DOHH2 (cell line): ENCODE data around the gene ZBTB47.

ENCODE experiments used
- H3F3A ChIP-seq: fragments of 200-600 bp; sonication (generic), shearing (Covaris generic); 2 replicates; pipeline ENCODE4 v1.6.0; 2016; ENCODE audit warnings: antibody characterized with exemption, mild to moderate bottlenecking; ENCODE audit not compliant: control insufficient read depth, insufficient read depth
- H3K27ac ChIP-seq: fragments of 200-600 bp; sonication (generic); 2 replicates; pipeline ENCODE4 v1.5.1; 2014; ENCODE audit warnings: low read depth, mild to moderate bottlenecking, low read length, moderate library complexity
- H3K27me3 ChIP-seq: fragments of 200-600 bp; sonication (generic); 2 replicates; pipeline ENCODE4 v1.6.1; 2014; ENCODE audit warnings: mild to moderate bottlenecking, low read length, mixed read lengths; ENCODE audit not compliant: control insufficient read depth
- H3K36me3 ChIP-seq: fragments of 200-600 bp; sonication (generic); 2 replicates; pipeline ENCODE4 v1.6.1; 2014; ENCODE audit warnings: mild to moderate bottlenecking, low read length, moderate library complexity, mixed read lengths; ENCODE audit not compliant: control insufficient read depth
- H3K4me1 ChIP-seq: fragments of 200-600 bp; sonication (generic); 2 replicates; pipeline ENCODE4 v1.6.1; 2014; ENCODE audit warnings: mild to moderate bottlenecking, low read length, mixed read lengths; ENCODE audit not compliant: control insufficient read depth
- H3K4me2 ChIP-seq: fragments of 200-600 bp; sonication (generic); 2 replicates; pipeline ENCODE4 v1.6.0; 2014; ENCODE audit warnings: mild to moderate bottlenecking, low read length, moderate library complexity
- H3K4me3 ChIP-seq: fragments of 200-600 bp; sonication (generic); 2 replicates; pipeline ENCODE4 v1.5.1; 2014; ENCODE audit warnings: mild to moderate bottlenecking, low read length, mixed read lengths
- H3K79me2 ChIP-seq: fragments of 200-600 bp; sonication (generic); 2 replicates; pipeline ENCODE4 v1.6.1; 2014; ENCODE audit warnings: mild to moderate bottlenecking, low read length, mixed read lengths; ENCODE audit not compliant: control insufficient read depth
- H3K9me2 ChIP-seq: fragments of 200-600 bp; sonication (generic); replicated peaks from 2 replicates; pipeline ENCODE4 v1.6.1; 2014; ENCODE audit warnings: mild to moderate bottlenecking, low read length, mixed read lengths; ENCODE audit not compliant: control insufficient read depth
- H3K9me3 ChIP-seq: fragments of 200-600 bp; sonication (generic); 2 replicates; pipeline ENCODE4 v1.6.1; 2014; ENCODE audit warnings: antibody characterized with exemption, low read length, mixed read lengths; ENCODE audit not compliant: control insufficient read depth, insufficient read depth
- H4K20me1 ChIP-seq: fragments of 200-600 bp; sonication (generic); 2 replicates; pipeline ENCODE4 v1.6.0; 2014; ENCODE audit warnings: low read depth, mild to moderate bottlenecking, antibody characterized with exemption, low read length, moderate library complexity; ENCODE audit not compliant: control insufficient read depth, insufficient read depth
- EZH2phosphoT487 ChIP-seq: fragments of 200-600 bp; sonication (generic); IDR thresholded peaks from 2 replicates; pipeline ENCODE4 v1.6.1; 2017; ENCODE audit warnings: borderline replicate concordance, mild to moderate bottlenecking, antibody characterized with exemption, low read length, moderate library complexity, mixed read lengths
- TF ChIP-seq, protein P1 (sequence below): fragments of 200-600 bp; sonication (generic); IDR thresholded peaks from one replicate; pipeline ENCODE4 v1.5.1; 2014; ENCODE audit warnings: antibody characterized with exemption, mild to moderate bottlenecking, low read depth, low read length; ENCODE audit not compliant: poor library complexity, severe bottlenecking

Gene ZBTB47

DNA sequence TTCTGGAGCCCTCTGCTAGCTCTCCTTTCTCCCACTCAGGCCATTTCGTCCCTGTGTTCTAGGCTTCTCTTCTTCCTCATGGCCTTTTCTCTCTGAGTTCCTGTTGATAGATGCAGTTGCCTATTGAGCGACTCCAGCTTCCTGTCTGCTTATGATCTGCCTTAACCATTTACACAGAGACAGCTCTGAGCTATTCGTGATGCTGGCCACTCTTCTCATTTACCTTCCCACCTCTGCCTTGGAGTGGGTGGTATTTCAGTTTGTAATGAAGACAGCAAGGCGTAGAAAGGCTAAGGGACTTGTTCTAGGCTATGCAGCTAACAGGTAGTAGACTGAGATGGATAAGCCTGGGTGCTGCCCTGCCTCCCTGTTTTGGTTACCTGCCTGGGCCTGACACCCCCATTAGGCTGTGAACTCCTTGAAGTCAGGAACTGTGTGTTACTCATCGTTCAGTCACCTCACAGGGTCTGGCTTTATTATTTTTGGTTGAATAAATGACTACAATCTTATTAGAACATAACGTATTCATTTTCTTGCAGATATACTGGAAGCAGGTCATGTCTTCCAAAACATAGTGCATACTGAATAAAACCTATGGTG, 12.6 kb upstream of the ZBTB47 start:
- H3K4me2 ChIP-seq = no peak overlapping the region
- no peaks in the 10 kb centered on the region for H3K27me3 ChIP-seq
- no peaks in the 10 kb centered on the region for H3K9me3 ChIP-seq
- H4K20me1 ChIP-seq = 0 out of 2 replicates have a peak, but pooled peaks cover 4% of the 10 kb centered on the region
- H3K36me3 ChIP-seq = peaks cover 92% of the 10 kb centered on the region
- H3K4me1 ChIP-seq = no peaks in the 10 kb centered on the region
- H3K9me2 ChIP-seq = no peaks in the 10 kb centered on the region
- no peaks in the 10 kb centered on the region for H3K79me2 ChIP-seq
- no peak overlapping the region for H3K4me3 ChIP-seq
- no peak overlapping the region for H3K27ac ChIP-seq
- no peak for TF ChIP-seq EZH2phosphoT487
- 0 out of 2 replicates have a peak, but pooled peaks cover 2% of the 10 kb centered on the region for H3F3A ChIP-seq

DNA sequence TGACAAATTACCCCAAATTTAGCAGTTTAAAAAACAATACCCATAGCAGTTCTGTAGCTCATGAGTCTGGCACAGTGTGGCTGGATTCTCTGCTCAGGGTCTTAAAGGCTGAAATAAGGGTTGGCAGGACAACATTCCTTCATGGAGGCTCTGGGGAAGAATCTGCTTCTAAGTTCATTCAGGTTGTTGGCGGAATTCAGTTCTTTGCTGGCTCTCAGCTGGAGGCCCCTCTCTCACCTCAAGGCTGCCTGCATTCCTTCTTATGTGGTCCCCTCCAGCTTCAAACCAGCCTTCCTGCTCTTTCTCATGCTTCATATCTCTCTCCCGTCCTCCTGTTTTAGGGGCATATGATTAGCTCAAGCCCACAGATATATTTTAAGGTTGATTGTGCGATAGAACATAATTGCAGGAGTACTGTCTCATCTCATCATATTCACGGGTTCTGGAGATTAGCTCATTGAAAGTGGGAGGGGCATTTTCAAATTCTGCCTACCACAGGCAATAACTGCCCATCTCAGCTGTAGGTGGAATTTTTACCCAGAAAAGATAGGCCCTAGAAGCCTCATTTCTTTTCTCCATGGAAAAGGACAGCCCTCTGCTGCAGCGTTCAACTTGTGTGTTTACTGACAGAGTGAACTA, 5.6 kb upstream of the ZBTB47 start:
- no peaks in the 10 kb centered on the region for H3K9me2 ChIP-seq
- no peaks in the 10 kb centered on the region for H4K20me1 ChIP-seq
- no peaks in the 10 kb centered on the region for H3K79me2 ChIP-seq
- peaks cover 6% of the 10 kb centered on the region for H3F3A ChIP-seq
- no peak overlapping the region for H3K27ac ChIP-seq
- H3K4me3 ChIP-seq = no peak overlapping the region
- no peaks in the 10 kb centered on the region for H3K9me3 ChIP-seq
- TF ChIP-seq, protein P1, sequence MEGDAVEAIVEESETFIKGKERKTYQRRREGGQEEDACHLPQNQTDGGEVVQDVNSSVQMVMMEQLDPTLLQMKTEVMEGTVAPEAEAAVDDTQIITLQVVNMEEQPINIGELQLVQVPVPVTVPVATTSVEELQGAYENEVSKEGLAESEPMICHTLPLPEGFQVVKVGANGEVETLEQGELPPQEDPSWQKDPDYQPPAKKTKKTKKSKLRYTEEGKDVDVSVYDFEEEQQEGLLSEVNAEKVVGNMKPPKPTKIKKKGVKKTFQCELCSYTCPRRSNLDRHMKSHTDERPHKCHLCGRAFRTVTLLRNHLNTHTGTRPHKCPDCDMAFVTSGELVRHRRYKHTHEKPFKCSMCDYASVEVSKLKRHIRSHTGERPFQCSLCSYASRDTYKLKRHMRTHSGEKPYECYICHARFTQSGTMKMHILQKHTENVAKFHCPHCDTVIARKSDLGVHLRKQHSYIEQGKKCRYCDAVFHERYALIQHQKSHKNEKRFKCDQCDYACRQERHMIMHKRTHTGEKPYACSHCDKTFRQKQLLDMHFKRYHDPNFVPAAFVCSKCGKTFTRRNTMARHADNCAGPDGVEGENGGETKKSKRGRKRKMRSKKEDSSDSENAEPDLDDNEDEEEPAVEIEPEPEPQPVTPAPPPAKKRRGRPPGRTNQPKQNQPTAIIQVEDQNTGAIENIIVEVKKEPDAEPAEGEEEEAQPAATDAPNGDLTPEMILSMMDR = no peak
- TF ChIP-seq EZH2phosphoT487 = no peak
- no peak overlapping the region for H3K4me2 ChIP-seq
- no peaks in the 10 kb centered on the region for H3K27me3 ChIP-seq
- H3K4me1 ChIP-seq = peaks cover 8% of the 10 kb centered on the region
- peaks cover 57% of the 10 kb centered on the region for H3K36me3 ChIP-seq

DNA sequence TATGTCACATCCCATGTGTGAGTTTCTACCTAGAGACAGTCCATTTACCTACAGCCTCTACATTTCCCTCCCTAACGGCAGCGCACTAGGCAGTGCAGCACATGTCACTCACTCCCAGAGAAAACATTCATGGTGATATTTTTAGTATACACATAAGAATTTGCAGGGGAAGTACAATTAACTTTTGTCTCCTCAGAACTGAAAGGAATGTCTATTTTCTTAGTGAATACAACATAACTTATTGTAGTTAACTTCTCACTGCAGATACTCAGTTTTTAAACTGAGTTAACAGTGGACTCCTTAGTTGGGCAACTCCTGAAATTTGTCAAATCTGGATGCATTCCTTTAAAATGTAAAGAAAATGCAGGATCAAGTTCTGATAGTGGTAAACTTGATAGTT, 4.5 kb upstream of the ZBTB47 start:
- no peaks in the 10 kb centered on the region for H3K9me2 ChIP-seq
- TF ChIP-seq, protein P1 = no peak
- TF ChIP-seq EZH2phosphoT487 = no peak
- no peak overlapping the region for H3K4me2 ChIP-seq
- no peak overlapping the region for H3K27ac ChIP-seq
- H4K20me1 ChIP-seq = no peaks in the 10 kb centered on the region
- H3K79me2 ChIP-seq = no peaks in the 10 kb centered on the region
- H3K36me3 ChIP-seq = peaks cover 46% of the 10 kb centered on the region
- no peak overlapping the region for H3K4me3 ChIP-seq
- peaks cover 13% of the 10 kb centered on the region for H3K4me1 ChIP-seq
- no peaks in the 10 kb centered on the region for H3K9me3 ChIP-seq
- peaks cover 6% of the 10 kb centered on the region; the same call in 1 of the 2 replicates for H3K27me3 ChIP-seq
- H3F3A ChIP-seq = peaks cover 6% of the 10 kb centered on the region

DNA sequence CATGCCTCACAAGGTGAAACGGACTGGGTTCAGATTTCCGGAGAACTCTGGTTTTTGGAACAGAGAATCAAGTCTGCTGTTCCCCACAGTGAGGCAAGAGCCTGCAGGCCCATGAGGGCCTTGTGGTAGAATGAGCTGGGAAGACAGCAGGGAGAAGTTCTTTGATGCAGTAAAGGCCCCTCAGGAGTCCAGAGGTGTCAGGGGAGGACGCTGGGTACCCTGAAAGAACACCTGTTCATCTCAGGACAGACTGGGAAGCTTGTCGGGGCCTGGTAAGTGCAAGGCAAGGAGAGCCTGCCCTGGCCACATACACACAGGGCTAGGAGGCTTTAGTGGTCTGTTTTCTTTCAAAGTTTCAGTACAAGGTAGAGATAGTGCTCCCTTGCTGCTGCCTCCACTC, 3.7 kb upstream of the ZBTB47 start:
- H3K79me2 ChIP-seq = no peaks in the 10 kb centered on the region
- peaks cover 9% of the 10 kb centered on the region for H3K27me3 ChIP-seq
- H4K20me1 ChIP-seq = no peaks in the 10 kb centered on the region
- H3F3A ChIP-seq = peaks cover 6% of the 10 kb centered on the region
- H3K9me2 ChIP-seq = no peaks in the 10 kb centered on the region
- H3K36me3 ChIP-seq = peaks cover 40% of the 10 kb centered on the region
- peaks cover 13% of the 10 kb centered on the region for H3K4me1 ChIP-seq
- no peaks in the 10 kb centered on the region for H3K9me3 ChIP-seq
- H3K4me3 ChIP-seq = no peak overlapping the region
- no peak overlapping the region for H3K27ac ChIP-seq
- no peak overlapping the region for H3K4me2 ChIP-seq
- TF ChIP-seq, protein P1 = no peak
- no peak for TF ChIP-seq EZH2phosphoT487
